Adipocyte (in vitro differentiated cells): ENCODE results near the gene NADSYN1.

Experiments
- DNase-seq: peaks from one replicate; pipeline ENCODE4 v3.0.0-alpha.2; 2015; ENCODE audit warnings: low read depth
- H3K27me3 ChIP-seq: replicated peaks from 2 replicates; pipeline ENCODE4 v1.7.0; 2013; ENCODE audit warnings: mild to moderate bottlenecking, low read length, moderate library complexity; ENCODE audit not compliant: control insufficient read depth, insufficient read depth
- H3K36me3 ChIP-seq: 2 replicates; pipeline ENCODE4 v1.7.0; 2013; ENCODE audit warnings: low read length, mild to moderate bottlenecking, moderate library complexity; ENCODE audit not compliant: control insufficient read depth, insufficient read depth, severe bottlenecking
- H3K4me1 ChIP-seq: 2 replicates; pipeline ENCODE4 v1.7.0; 2013; ENCODE audit warnings: mild to moderate bottlenecking, low read length, moderate library complexity; ENCODE audit not compliant: control insufficient read depth, insufficient read depth
- H3K4me3 ChIP-seq: 2 replicates; pipeline ENCODE4 v1.7.0; 2013; ENCODE audit warnings: mild to moderate bottlenecking, low read length, moderate library complexity
- H3K9ac ChIP-seq: 2 replicates; pipeline ENCODE4 v1.7.0; 2013; ENCODE audit warnings: mild to moderate bottlenecking, low read length, moderate library complexity
- H3K9me3 ChIP-seq: 2 replicates; pipeline ENCODE4 v1.7.0; 2013; ENCODE audit warnings: mild to moderate bottlenecking, low read length, moderate library complexity; ENCODE audit not compliant: control insufficient read depth

The NADSYN1 gene

DNA sequence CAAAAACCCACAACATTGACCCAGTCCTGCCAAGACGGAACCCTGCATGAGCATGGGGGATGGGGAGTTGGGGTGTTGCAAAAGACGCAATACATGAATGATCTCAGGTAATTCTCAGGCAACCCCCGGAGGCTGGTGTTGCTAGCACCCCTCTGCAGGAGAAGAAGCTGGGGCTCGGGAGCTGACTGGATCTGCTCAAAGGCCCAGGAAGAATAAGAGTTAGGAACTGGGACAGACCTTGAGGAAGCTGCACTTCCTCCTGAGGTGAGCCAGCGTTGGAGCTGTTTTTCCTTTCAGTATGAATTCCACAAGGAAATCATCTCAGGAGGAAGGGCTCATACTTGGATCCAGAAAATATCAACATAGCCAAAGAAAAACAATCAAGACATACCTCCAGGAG lies 95.1 kb downstream of the NADSYN1 start, which contains the start of gene KRTAP5-9:
TSS of gene KRTAP5-9 (plus strand) at position 301 of the 400 bp plus-strand sequence. CDS start 238 bp downstream, outside the sequence.
- Histone ChIP-seq H3K9me3 (no peaks in the 10 kb centered on the region), H3K4me1 (no peaks in the 10 kb centered on the region), H3K27me3 (peaks cover 18% of the 10 kb centered on the region), H3K36me3 (no peaks in the 10 kb centered on the region), H3K9ac (no peak within 1 kb of the TSS), H3K4me3 (no peak within 1 kb of the TSS)
- DNase-seq, result no peak

DNA sequence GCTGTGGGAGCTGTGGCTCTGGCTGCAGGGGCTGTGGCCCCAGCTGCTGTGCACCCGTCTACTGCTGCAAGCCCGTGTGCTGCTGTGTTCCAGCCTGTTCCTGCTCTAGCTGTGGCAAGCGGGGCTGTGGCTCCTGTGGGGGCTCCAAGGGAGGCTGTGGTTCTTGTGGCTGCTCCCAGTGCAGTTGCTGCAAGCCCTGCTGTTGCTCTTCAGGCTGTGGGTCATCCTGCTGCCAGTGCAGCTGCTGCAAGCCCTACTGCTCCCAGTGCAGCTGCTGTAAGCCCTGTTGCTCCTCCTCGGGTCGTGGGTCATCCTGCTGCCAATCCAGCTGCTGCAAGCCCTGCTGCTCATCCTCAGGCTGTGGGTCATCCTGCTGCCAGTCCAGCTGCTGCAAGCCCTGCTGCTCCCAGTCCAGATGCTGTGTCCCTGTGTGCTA lies 95.7 kb downstream of the NADSYN1 start:
- Histone ChIP-seq H3K27me3 (peaks cover 18% of the 10 kb centered on the region), H3K4me1 (no peaks in the 10 kb centered on the region), H3K9me3 (no peaks in the 10 kb centered on the region), H3K9ac (no peak overlapping the region), H3K36me3 (no peaks in the 10 kb centered on the region), H3K4me3 (no peak overlapping the region)
- no peak for DNase-seq
